Smooth muscle cell (in vitro differentiated cells): ENCODE measurements around the gene CREBRF. TPM values are rescaled to one million over a fixed set of nuclear protein-coding genes. Genes with fewer than 3 reads are reported as not detected.

Source experiments
- DNase-seq: peaks from one replicate; lab custom pipeline; 2025; ENCODE audit not compliant: unreplicated experiment; lab: John Stamatoyannopoulos, UW
- H2AFZ ChIP-seq: fragments of 200-600 bp; sonication (generic); 2 replicates; pipeline ENCODE4 v1.6.0; 2016; ENCODE audit warnings: antibody characterized with exemption, low read depth, mild to moderate bottlenecking
- H3F3A ChIP-seq: fragments of 200-600 bp; sonication (generic); 2 replicates; pipeline ENCODE4 v1.6.0; 2017; ENCODE audit warnings: antibody characterized with exemption, low read depth
- H3K27ac ChIP-seq: fragments of 200-600 bp; sonication (generic); 2 replicates; pipeline ENCODE4 v1.5.1; 2016; ENCODE audit warnings: low read depth, mild to moderate bottlenecking
- H3K27me3 ChIP-seq: fragments of 200-600 bp; sonication (generic); 2 replicates; pipeline ENCODE4 v1.6.1; 2016; ENCODE audit warnings: low read depth, mild to moderate bottlenecking
- H3K36me3 ChIP-seq: fragments of 200-600 bp; sonication (generic); 2 replicates; pipeline ENCODE4 v1.5.1; 2016; ENCODE audit warnings: low read depth
- H3K4me1 ChIP-seq: fragments of 200-600 bp; sonication (generic); 2 replicates; pipeline ENCODE4 v1.5.1; 2016; ENCODE audit warnings: low read depth
- H3K4me2 ChIP-seq: fragments of 200-600 bp; sonication (generic); 2 replicates; pipeline ENCODE4 v1.6.0; 2016; ENCODE audit warnings: mild to moderate bottlenecking
- H3K4me3 ChIP-seq: fragments of 200-600 bp; sonication (generic); 2 replicates; pipeline ENCODE4 v1.5.1; 2016; ENCODE audit warnings: mild to moderate bottlenecking
- H3K79me2 ChIP-seq: fragments of 200-600 bp; sonication (generic); 2 replicates; pipeline ENCODE4 v1.6.0; 2016; ENCODE audit warnings: low read depth, mild to moderate bottlenecking
- H3K9ac ChIP-seq: fragments of 200-600 bp; sonication (generic); 2 replicates; pipeline ENCODE4 v1.6.0; 2016; ENCODE audit warnings: low read depth
- H3K9me3 ChIP-seq: fragments of 200-600 bp; sonication (generic); replicated peaks from 2 replicates; pipeline ENCODE4 v1.5.1; 2016; ENCODE audit warnings: low read depth
- H4K20me1 ChIP-seq: fragments of 200-600 bp; sonication (generic); 2 replicates; pipeline ENCODE4 v1.6.0; 2016; ENCODE audit warnings: low read depth
- CTCF ChIP-seq: fragments of 200-600 bp; sonication (generic); IDR thresholded peaks from 2 replicates; pipeline ENCODE4 v1.5.1; 2017; ENCODE audit warnings: borderline replicate concordance, mild to moderate bottlenecking, antibody characterized with exemption; ENCODE audit not compliant: insufficient read depth, poor library complexity, severe bottlenecking
- WGBS: methylation state at CpG from one replicate; pipeline ENCODE4 v1.1.7; 2016; ENCODE audit warnings: low lambda C conversion rate; 5-methylcytosine and 5-hydroxymethylcytosine counted together
- polyA plus RNA-seq: library from polyadenylated mRNA; unstranded; fragments of >200 nt; fragmentation: Nextera tagmentation; extraction: Ambion mirVana; gene quantifications from 2 replicates; pipeline ENCODE4 v1.2.1, GENCODE V29; 2016
- total RNA-seq: library from RNA; depleted of rRNA; stranded (reverse); fragments of >200 nt; gene quantifications from 2 replicates; pipeline ENCODE4 v1.2.3, GENCODE V29; 2014

Gene CREBRF
- total and polyA plus RNA-seq, 2 experiments from 2014 or later, result 6.9 to 11.3 TPM

- H3K4me2 ChIP-seq, result no peak overlapping the region
- peaks cover 56% of the 10 kb centered on the region for H4K20me1 ChIP-seq
- no peaks in the 10 kb centered on the region for H3K27me3 ChIP-seq
- no peak overlapping the region for H2AFZ ChIP-seq
- H3K27ac ChIP-seq, result no peak overlapping the region
- H3K9me3 ChIP-seq, result no peaks in the 10 kb centered on the region
- H3K4me3 ChIP-seq, result no peak overlapping the region
- H3K9ac ChIP-seq, result no peak overlapping the region
- no peak for DNase-seq
- peaks cover 6% of the 10 kb centered on the region for H3K4me1 ChIP-seq
- WGBS, result 94% methylated on average over 4 of the region's 4 CpGs
- peaks cover 11% of the 10 kb centered on the region for H3F3A ChIP-seq
- TF ChIP-seq CTCF, result no peak
- H3K79me2 ChIP-seq, result peaks cover 71% of the 10 kb centered on the region
- H3K36me3 ChIP-seq, result no peaks in the 10 kb centered on the region
These were observed 44.6 kb upstream of the CREBRF start for GRCh38 chr5:173011566-173011965.

GRCh38 chr5:173012882-173013281 lies 43.3 kb upstream of the CREBRF start:
- no peak overlapping the region for H3K4me2 ChIP-seq
- H3K9me3 ChIP-seq, result no peaks in the 10 kb centered on the region
- no peak overlapping the region for H3K27ac ChIP-seq
- H3K27me3 ChIP-seq, result no peaks in the 10 kb centered on the region
- H3K9ac ChIP-seq, result no peak overlapping the region
- no peak overlapping the region for H3K4me3 ChIP-seq
- H4K20me1 ChIP-seq, result peaks cover 44% of the 10 kb centered on the region
- WGBS, result 81% methylated on average over 4 of the region's 4 CpGs
- DNase-seq, result no peak
- peaks cover 6% of the 10 kb centered on the region for H3K4me1 ChIP-seq
- H3K36me3 ChIP-seq, result no peaks in the 10 kb centered on the region
- no peak overlapping the region for H2AFZ ChIP-seq
- H3K79me2 ChIP-seq, result peaks cover 75% of the 10 kb centered on the region
- no peak for TF ChIP-seq CTCF
- peaks cover 6% of the 10 kb centered on the region for H3F3A ChIP-seq

GRCh38 chr5:173014671-173015070 lies 41.5 kb upstream of the CREBRF start:
- TF ChIP-seq CTCF, result no peak
- peaks cover 83% of the 10 kb centered on the region for H3K79me2 ChIP-seq
- no peaks in the 10 kb centered on the region for H3K9me3 ChIP-seq
- H3K4me1 ChIP-seq, result peaks cover 6% of the 10 kb centered on the region
- no peak overlapping the region for H3K4me2 ChIP-seq
- H3K4me3 ChIP-seq, result no peak overlapping the region
- 97% methylated on average over 4 of the region's 4 CpGs for WGBS
- no peak overlapping the region for H2AFZ ChIP-seq
- H3K27me3 ChIP-seq, result no peaks in the 10 kb centered on the region
- no peak for DNase-seq
- H3F3A ChIP-seq, result peaks cover 6% of the 10 kb centered on the region
- no peak overlapping the region for H3K9ac ChIP-seq
- H4K20me1 ChIP-seq, result peaks cover 39% of the 10 kb centered on the region
- no peaks in the 10 kb centered on the region for H3K36me3 ChIP-seq
- peak overlapping the region; percentile 85 for H3K27ac ChIP-seq

GRCh38 chr5:173015192-173015591 lies 41.0 kb upstream of the CREBRF start:
- no peak for DNase-seq
- Histone ChIP-seq H3K79me2 (peaks cover 82% of the 10 kb centered on the region), H3K27ac (peak overlapping the region; percentile 85), H4K20me1 (peaks cover 34% of the 10 kb centered on the region), H3K4me1 (peaks cover 6% of the 10 kb centered on the region), H3K36me3 (no peaks in the 10 kb centered on the region), H2AFZ (no peak overlapping the region), H3K27me3 (no peaks in the 10 kb centered on the region), H3K4me2 (no peak overlapping the region), H3K4me3 (no peak overlapping the region), H3F3A (peaks cover 11% of the 10 kb centered on the region), H3K9ac (no peak overlapping the region), H3K9me3 (no peaks in the 10 kb centered on the region)
- WGBS, result 83% methylated on average over 2 of the region's 2 CpGs
- no peak for TF ChIP-seq CTCF
